MM.1S (cell line): ENCODE results near the gene WSCD1.

Experiments used
- DNase-seq: peaks from one replicate; pipeline ENCODE4 v3.0.0-alpha.2; 2015
- H2AFZ ChIP-seq: fragments of 300-600 bp; sonication (generic); 2 replicates; pipeline ENCODE4 v1.6.0; 2016; ENCODE audit warnings: antibody characterized with exemption, low read length
- H3F3A ChIP-seq: fragments of 300-600 bp; sonication (generic); 2 replicates; pipeline ENCODE4 v1.6.1; 2016; ENCODE audit warnings: mild to moderate bottlenecking, antibody characterized with exemption, low read length, moderate library complexity, mixed read lengths; ENCODE audit not compliant: insufficient read depth
- H3K27ac ChIP-seq: fragments of 300-600 bp; sonication (generic); 2 replicates; pipeline ENCODE4 v1.5.1; 2016; ENCODE audit warnings: mild to moderate bottlenecking, low read length
- H3K27me3 ChIP-seq: fragments of 300-600 bp; sonication (generic); replicated peaks from 2 replicates; pipeline ENCODE4 v1.6.0; 2016; ENCODE audit warnings: low read length; ENCODE audit not compliant: insufficient read depth
- H3K36me3 ChIP-seq: fragments of 300-600 bp; sonication (generic); replicated peaks from 2 replicates; pipeline ENCODE4 v1.6.1; 2016; ENCODE audit warnings: mild to moderate bottlenecking, low read length, mixed read lengths; ENCODE audit not compliant: insufficient read depth
- H3K4me1 ChIP-seq: fragments of 300-600 bp; sonication (generic); 2 replicates; pipeline ENCODE4 v1.6.1; 2016; ENCODE audit warnings: low read length, mixed read lengths
- H3K4me2 ChIP-seq: fragments of 300-600 bp; sonication (generic); 2 replicates; pipeline ENCODE4 v1.6.0; 2016; ENCODE audit warnings: low read depth, low read length
- H3K4me3 ChIP-seq: fragments of 300-600 bp; sonication (generic); 2 replicates; pipeline ENCODE4 v1.5.1; 2016; ENCODE audit warnings: low read length, mixed read lengths
- H3K79me2 ChIP-seq: fragments of 300-600 bp; sonication (generic); 2 replicates; pipeline ENCODE4 v1.6.1; 2016; ENCODE audit warnings: mixed run types, low read length, mixed read lengths
- H3K9ac ChIP-seq: fragments of 300-600 bp; sonication (generic); 2 replicates; pipeline ENCODE4 v1.6.1; 2016; ENCODE audit warnings: low read length, mixed read lengths
- H3K9me2 ChIP-seq: fragments of 300-600 bp; sonication (generic); replicated peaks from 2 replicates; pipeline ENCODE4 v1.6.1; 2016; ENCODE audit warnings: mild to moderate bottlenecking, low read length, mixed read lengths; ENCODE audit not compliant: insufficient read depth
- H3K9me3 ChIP-seq: fragments of 300-600 bp; sonication (generic); replicated peaks from 2 replicates; pipeline ENCODE4 v1.6.1; 2016; ENCODE audit warnings: mild to moderate bottlenecking, low read length, mixed read lengths; ENCODE audit not compliant: insufficient read depth
- H4K20me1 ChIP-seq: fragments of 300-600 bp; sonication (generic); 2 replicates; pipeline ENCODE4 v1.6.1; 2016; ENCODE audit warnings: mild to moderate bottlenecking, low read length, moderate library complexity, mixed read lengths; ENCODE audit not compliant: insufficient read depth
- EZH2 ChIP-seq: fragments of 300-600 bp; sonication (generic); optimal IDR thresholded peaks from 2 replicates; pipeline ENCODE3; 2017; ENCODE audit warnings: low read depth, mild to moderate bottlenecking, antibody characterized with exemption, low read length, mixed read lengths
- EZH2phosphoT487 ChIP-seq: fragments of 300-600 bp; sonication (generic); IDR thresholded peaks from 2 replicates; pipeline ENCODE4 v1.6.1; 2018; ENCODE audit warnings: antibody characterized with exemption, low read length
- TF ChIP-seq, protein P1 (sequence below): fragments of 300-600 bp; sonication (generic); IDR thresholded peaks from 2 replicates; pipeline ENCODE4 v1.5.1; 2016; ENCODE audit warnings: antibody characterized with exemption, low read length, mixed read lengths

The WSCD1 gene

DNA sequence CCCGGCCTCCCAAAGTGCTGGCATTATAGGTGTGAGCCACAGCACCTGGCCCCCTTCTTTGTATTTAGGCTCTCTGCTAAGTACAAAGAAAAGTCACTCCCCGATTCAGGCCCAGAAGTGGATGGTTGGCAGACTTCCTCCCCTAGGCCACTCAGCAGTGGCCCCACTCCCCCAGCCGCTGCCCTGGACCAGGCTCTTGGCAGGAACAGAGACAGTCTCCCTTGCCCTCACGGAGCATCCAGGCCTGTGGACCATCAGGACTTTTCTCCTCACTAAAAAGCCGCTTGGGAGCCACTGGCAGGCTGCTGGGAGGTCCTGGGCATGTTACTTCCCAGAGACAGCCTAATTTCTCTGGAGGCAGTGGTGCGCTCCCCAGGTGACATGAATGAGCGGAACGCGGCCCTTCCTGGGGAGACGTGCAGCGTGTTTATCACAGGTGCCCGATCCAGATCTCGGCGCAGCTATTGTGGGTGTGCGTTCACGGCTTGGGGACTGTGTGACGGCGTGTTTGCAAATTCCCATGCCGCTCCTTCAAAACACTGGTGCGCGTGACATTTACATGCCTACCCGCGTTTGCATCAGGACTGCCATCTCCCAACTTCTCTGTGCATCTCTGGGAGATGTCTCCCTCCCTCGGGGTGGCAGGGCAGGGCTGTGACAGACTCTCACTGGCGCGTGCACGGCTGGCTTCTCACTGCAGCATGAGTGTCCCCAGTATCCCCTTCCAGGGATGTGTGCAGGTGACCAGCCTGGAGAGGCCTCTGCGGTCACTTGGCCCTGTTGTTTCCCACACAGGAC, 16.6 kb downstream of the WSCD1 start:
- Histone ChIP-seq H4K20me1 (no peaks in the 10 kb centered on the region), H3K79me2 (peaks cover 34% of the 10 kb centered on the region), H2AFZ (no peak overlapping the region), H3K36me3 (no peaks in the 10 kb centered on the region; the same call in none of the 2 replicates), H3K27ac (no peak overlapping the region), H3K9ac (no peak overlapping the region), H3K4me2 (no peak overlapping the region), H3K4me1 (no peaks in the 10 kb centered on the region), H3K9me3 (no peaks in the 10 kb centered on the region), H3K27me3 (no peaks in the 10 kb centered on the region), H3F3A (no peaks in the 10 kb centered on the region), H3K4me3 (no peak overlapping the region), H3K9me2 (no peaks in the 10 kb centered on the region)
- no peak for DNase-seq
- TF ChIP-seq EZH2phosphoT487 = no peak
- no peak for TF ChIP-seq EZH2
- TF ChIP-seq, protein P1, sequence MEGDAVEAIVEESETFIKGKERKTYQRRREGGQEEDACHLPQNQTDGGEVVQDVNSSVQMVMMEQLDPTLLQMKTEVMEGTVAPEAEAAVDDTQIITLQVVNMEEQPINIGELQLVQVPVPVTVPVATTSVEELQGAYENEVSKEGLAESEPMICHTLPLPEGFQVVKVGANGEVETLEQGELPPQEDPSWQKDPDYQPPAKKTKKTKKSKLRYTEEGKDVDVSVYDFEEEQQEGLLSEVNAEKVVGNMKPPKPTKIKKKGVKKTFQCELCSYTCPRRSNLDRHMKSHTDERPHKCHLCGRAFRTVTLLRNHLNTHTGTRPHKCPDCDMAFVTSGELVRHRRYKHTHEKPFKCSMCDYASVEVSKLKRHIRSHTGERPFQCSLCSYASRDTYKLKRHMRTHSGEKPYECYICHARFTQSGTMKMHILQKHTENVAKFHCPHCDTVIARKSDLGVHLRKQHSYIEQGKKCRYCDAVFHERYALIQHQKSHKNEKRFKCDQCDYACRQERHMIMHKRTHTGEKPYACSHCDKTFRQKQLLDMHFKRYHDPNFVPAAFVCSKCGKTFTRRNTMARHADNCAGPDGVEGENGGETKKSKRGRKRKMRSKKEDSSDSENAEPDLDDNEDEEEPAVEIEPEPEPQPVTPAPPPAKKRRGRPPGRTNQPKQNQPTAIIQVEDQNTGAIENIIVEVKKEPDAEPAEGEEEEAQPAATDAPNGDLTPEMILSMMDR = no peak

DNA sequence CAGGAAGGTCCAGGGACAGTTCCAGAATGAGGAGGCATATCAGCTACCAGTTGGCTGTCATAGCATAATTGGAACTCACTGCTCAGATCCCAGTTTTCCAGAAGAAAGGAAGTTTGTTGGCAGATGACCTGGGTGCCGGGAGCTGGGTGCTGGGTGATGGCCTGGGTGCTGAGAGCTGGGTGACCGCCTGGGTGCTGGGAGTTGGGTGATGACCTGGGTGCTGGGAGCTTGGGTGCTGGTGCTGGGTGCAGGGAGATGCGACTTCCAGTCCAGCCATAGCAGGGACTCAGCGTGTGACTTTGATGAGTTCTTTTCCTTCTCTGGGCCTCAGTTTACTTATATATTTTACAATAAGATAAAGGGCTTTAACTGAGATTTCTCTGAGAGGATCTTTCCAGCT, 18.0 kb downstream of the WSCD1 start:
- Histone ChIP-seq H3K9me3 (no peaks in the 10 kb centered on the region), H3K27me3 (no peaks in the 10 kb centered on the region), H3K9ac (no peak overlapping the region), H3K79me2 (peaks cover 20% of the 10 kb centered on the region), H3F3A (no peaks in the 10 kb centered on the region), H3K4me3 (no peak overlapping the region), H3K4me2 (no peak overlapping the region), H2AFZ (no peak overlapping the region), H3K36me3 (peaks cover 3% of the 10 kb centered on the region; the same call in 1 of the 2 replicates), H3K9me2 (no peaks in the 10 kb centered on the region), H3K27ac (no peak overlapping the region), H3K4me1 (no peaks in the 10 kb centered on the region), H4K20me1 (no peaks in the 10 kb centered on the region)
- no peak for DNase-seq
- TF ChIP-seq, protein P1 = no peak
- TF ChIP-seq EZH2phosphoT487 = no peak
- no peak for TF ChIP-seq EZH2

DNA sequence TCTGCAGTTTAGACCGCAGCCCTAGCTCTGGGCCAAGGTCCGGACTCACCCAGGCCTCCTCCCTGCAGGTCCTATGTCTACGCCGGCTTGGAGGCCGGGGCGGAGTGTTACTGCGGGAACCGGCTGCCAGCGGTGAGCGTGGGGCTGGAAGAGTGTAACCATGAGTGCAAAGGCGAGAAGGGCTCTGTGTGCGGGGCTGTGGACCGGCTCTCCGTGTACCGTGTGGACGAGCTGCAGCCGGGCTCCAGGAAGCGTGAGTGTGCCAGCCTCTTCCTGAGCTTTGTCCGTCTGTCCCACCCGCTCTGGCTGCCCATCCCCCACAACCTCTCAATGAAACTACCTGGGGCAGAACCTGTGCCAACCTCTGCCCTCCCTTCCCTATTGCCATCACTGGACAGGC, 20.1 kb downstream of the WSCD1 start:
- Histone ChIP-seq H3K9me2 (no peaks in the 10 kb centered on the region), H3K4me3 (no peak overlapping the region), H4K20me1 (no peaks in the 10 kb centered on the region), H3K36me3 (peaks cover 10% of the 10 kb centered on the region; the same call in 1 of the 2 replicates), H3K4me2 (no peak overlapping the region), H3K4me1 (no peaks in the 10 kb centered on the region), H3F3A (no peaks in the 10 kb centered on the region), H2AFZ (no peak overlapping the region), H3K27ac (no peak overlapping the region), H3K9me3 (no peaks in the 10 kb centered on the region), H3K9ac (no peak overlapping the region), H3K27me3 (no peaks in the 10 kb centered on the region), H3K79me2 (peaks cover 10% of the 10 kb centered on the region; the same call in 1 of the 2 replicates)
- TF ChIP-seq EZH2 (no peak), EZH2phosphoT487 (no peak)
- no peak for DNase-seq
